AG10803 (cell line): Measurements from ENCODE around the gene KLHL10.

Experiments
- DNase-seq: peaks from one replicate; pipeline ENCODE4 v3.0.0; 2010; ENCODE audit warnings: low read depth
- H3K4me3 ChIP-seq: 2 replicates; pipeline ENCODE4 v1.5.1; 2011; ENCODE audit warnings: mild to moderate bottlenecking, low read length, control low read depth
- CTCF ChIP-seq: conservative IDR thresholded peaks from 2 replicates; pipeline ENCODE4 v1.5.1; 2011; ENCODE audit warnings: mild to moderate bottlenecking, low read length, control low read depth, inconsistent platforms

KLHL10 gene

DNA sequence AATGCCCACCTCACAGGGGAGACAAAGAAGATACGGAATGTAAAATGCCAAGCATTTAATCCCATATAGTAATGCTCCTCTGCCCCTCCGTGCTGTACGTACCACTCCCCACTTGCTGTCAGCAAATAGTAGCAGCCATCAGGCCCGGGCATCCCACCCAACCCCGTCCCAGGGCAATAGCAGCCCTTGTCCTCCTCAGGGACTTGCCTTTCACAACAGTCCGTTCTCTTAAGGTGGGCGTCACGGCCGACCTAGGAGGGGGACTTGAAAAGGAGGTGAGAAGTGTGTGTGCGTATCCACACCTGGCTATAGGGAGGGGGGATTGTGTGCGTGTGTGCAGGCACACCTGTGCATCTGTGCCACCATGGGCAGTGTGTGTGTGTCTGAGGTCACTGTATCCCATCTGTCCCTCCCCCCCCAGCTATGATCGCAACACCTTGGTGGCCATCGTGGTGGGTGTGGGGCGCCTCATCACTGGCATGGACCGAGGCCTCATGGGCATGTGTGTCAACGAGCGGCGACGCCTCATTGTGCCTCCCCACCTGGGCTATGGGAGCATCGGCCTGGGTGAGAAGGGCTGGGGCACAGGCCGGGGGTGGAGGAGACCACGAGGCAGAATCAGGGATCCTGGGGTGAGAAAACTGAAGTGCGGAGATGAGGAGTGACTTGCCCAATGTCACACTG, 20.8 kb upstream of the KLHL10 start:
- no peak for DNase-seq
- H3K4me3 ChIP-seq, result no peak overlapping the region
- TF ChIP-seq CTCF, result no peak

- DNase-seq, result no peak
- no peak overlapping the region for H3K4me3 ChIP-seq
- no peak for TF ChIP-seq CTCF
These were observed 19.6 kb upstream of the KLHL10 start for GRCh38 chr17:41818024-41818423.

GRCh38 chr17:41821776-41822175, 15.8 kb upstream of the KLHL10 start:
- no peak overlapping the region for H3K4me3 ChIP-seq
- no peak for DNase-seq
- TF ChIP-seq CTCF, result no peak

DNA sequence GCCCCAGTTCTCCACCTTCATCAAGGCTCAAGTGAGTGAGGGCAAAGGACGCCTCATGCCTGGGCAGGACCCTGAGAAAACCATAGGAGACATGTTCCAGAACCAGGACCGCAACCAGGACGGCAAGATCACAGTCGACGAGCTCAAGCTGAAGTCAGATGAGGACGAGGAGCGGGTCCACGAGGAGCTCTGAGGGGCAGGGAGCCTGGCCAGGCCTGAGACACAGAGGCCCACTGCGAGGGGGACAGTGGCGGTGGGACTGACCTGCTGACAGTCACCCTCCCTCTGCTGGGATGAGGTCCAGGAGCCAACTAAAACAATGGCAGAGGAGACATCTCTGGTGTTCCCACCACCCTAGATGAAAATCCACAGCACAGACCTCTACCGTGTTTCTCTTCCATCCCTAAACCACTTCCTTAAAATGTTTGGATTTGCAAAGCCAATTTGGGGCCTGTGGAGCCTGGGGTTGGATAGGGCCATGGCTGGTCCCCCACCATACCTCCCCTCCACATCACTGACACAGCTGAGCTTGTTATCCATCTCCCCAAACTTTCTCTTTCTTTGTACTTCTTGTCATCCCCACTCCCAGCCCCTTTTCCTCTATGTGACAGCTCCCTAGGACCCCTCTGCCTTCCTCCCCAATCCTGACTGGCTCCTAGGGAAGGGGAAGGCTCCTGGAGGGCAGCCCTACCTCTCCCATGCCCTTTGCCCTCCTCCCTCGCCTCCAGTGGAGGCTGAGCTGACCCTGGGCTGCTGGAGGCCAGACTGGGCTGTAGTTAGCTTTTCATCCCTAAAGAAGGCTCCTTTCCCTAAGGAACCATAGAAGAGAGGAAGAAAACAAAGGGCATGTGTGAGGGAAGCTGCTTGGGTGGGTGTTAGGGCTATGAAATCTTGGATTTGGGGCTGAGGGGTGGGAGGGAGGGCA, 15.1 kb upstream of the KLHL10 start:
- DNase-seq, result no peak
- no peak overlapping the region for H3K4me3 ChIP-seq
- TF ChIP-seq CTCF, result no peak

DNA sequence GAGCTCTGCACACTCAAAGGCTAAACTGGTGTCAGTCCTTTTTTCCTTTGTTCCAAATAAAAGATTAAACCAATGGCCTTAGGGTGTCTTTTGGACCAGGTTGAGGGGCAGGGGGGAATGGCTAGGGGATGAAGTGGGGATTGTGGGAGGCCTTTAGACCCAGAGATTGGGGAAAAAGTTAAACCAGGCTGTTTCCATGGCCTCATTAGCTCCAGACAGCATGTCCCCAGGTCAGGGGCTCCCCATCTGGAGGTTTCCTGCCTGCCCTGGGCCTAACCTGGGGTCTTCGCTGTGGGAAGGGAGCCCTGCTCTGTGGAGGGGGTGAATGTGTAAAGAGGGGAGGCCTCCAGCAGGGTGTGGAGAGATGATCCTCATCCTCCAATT, 14.5 kb upstream of the KLHL10 start:
- no peak overlapping the region for H3K4me3 ChIP-seq
- no peak for DNase-seq
- no peak for TF ChIP-seq CTCF

- no peak overlapping the region for H3K4me3 ChIP-seq
- no peak for TF ChIP-seq CTCF
- DNase-seq, result no peak
These were observed 14.0 kb upstream of the KLHL10 start for GRCh38 chr17:41823580-41823979.

DNA sequence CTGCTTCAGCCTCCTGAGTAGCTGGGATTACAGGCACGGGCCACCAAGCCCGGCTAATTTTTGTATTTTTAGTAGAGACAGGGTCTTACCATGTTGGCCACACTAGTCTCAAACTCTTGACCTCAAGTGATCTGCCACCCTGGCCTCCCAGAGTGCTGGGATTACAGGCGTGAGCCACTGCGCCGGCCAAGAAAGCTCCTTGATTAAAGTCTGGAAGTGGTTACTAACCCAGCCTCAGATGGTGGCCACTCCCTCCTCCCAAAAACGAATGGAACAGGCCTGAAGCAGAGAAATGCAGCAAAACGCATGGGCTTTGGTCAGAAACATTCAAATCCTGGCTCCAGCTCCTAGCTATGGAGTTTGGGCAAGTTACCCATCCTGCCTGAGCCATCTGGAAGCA, 13.5 kb upstream of the KLHL10 start:
- peak; percentile 71 for DNase-seq
- no peak for TF ChIP-seq CTCF
- H3K4me3 ChIP-seq, result no peak overlapping the region
